A549 (cell line): ENCODE results near the gene SLC22A23. TPM values are rescaled to one million over a fixed set of nuclear protein-coding genes. Genes with fewer than 3 reads are reported as not detected.

Experiments used
- ATAC-seq, 2 experiments: fragments of 200-7000 bp in 1 of 2; fragments of >200 bp in 1 of 2; cut with Nextera tagmentation in 1 of 2; cut with Tn5 transposase in 1 of 2; 3 replicates each; pipeline versions ENCODE4 v1.8.0 to v1.9.1; 2018 to 2020; ENCODE audit warnings: mild to moderate bottlenecking in 1 of 2, moderate library complexity in 1 of 2
- CTCF ChIA-PET: fragments of 300-600 bp; sonication (Branson Sonifier 250); formaldehyde crosslinking; extraction: SDS; loops from one replicate; lab custom pipeline; 2021; ENCODE audit warnings: antibody characterized with exemption, inconsistent platforms; lab: Yijun Ruan, JAX
- POLR2A ChIA-PET: fragments of 350-600 bp; formaldehyde crosslinking; extraction: SDS; loops from one replicate; lab custom pipeline; 2021; ENCODE audit warnings: antibody characterized with exemption, inconsistent platforms; lab: Yijun Ruan, JAX
- DNase-seq, 2 experiments: peaks; one replicate each; pipeline versions ENCODE4 v3.0.0 to v3.0.0-alpha.2; 2011 to 2016; ENCODE audit warnings: low read depth in 1 of 2, low spot score in 1 of 2
- FAIRE-seq: peaks from 2 replicates; lab custom pipeline; 2011; peaks lifted over from hg19 to GRCh38; lab: Jason Lieb, UNC
- H3K27ac ChIP-seq, 2 experiments: fragments of >200 bp; sonication (Bioruptor Twin); formaldehyde crosslinking; 3 replicates each; pipeline ENCODE4 v1.5.1; 2016 to 2017
- H3K4me1 ChIP-seq: fragments of >200 bp; sonication (Bioruptor Twin); formaldehyde crosslinking; 3 replicates; pipeline ENCODE4 v1.6.1; 2016
- H3K4me2 ChIP-seq: fragments of >200 bp; sonication (Bioruptor Twin); formaldehyde crosslinking; 3 replicates; pipeline ENCODE4 v1.6.1; 2016
- H3K4me3 ChIP-seq: fragments of >200 bp; sonication (Bioruptor Twin); formaldehyde crosslinking; 3 replicates; pipeline ENCODE4 v1.5.1; 2016
- H3K9me3 ChIP-seq: fragments of >200 bp; sonication (Bioruptor Twin); formaldehyde crosslinking; 3 replicates; pipeline ENCODE4 v1.6.1; 2016
- BCL3 ChIP-seq: fragments of >200 bp; sonication (Bioruptor Twin); formaldehyde crosslinking; IDR thresholded peaks from 3 replicates; pipeline ENCODE4 v1.6.1; 2016
- BHLHE40 ChIP-seq: IDR thresholded peaks from 2 replicates; pipeline ENCODE4 v1.6.1; 2012; ENCODE audit warnings: low read depth, low read length, inconsistent platforms
- CBX2 ChIP-seq: fragments of 200-600 bp; sonication (generic); IDR thresholded peaks from 2 replicates; pipeline ENCODE4 v1.6.1; 2016; ENCODE audit warnings: low read depth, mild to moderate bottlenecking, borderline replicate concordance
- CEBPB ChIP-seq, 2 experiments: fragments of >200 bp in 1 of 2; sonication (Bioruptor Twin) in 1 of 2; formaldehyde crosslinking in 1 of 2; IDR thresholded peaks; 2 replicates each; pipeline ENCODE4 v1.6.1; 2012 to 2016
- ELK1 ChIP-seq: fragments of 150-350 bp; IDR thresholded peaks from 2 replicates; pipeline ENCODE4 v1.6.1; 2014; ENCODE audit warnings: low read depth, mild to moderate bottlenecking, low read length
- ESRRA ChIP-seq: fragments of 150-350 bp; IDR thresholded peaks from 2 replicates; pipeline ENCODE4 v1.6.1; 2014; ENCODE audit warnings: mild to moderate bottlenecking, low read length, borderline replicate concordance
- GATA3 ChIP-seq: IDR thresholded peaks from 2 replicates; pipeline ENCODE4 v1.6.1; 2012; ENCODE audit warnings: borderline replicate concordance
- HDAC2 ChIP-seq: fragments of 200-600 bp; sonication (generic); IDR thresholded peaks from 2 replicates; pipeline ENCODE4 v1.6.1; 2016
- HEYL ChIP-seq: fragments of 250-450 bp; sonication (Bioruptor Pico); IDR thresholded peaks from 2 replicates; pipeline ENCODE4 v1.8.0; 2021; ENCODE audit warnings: mild to moderate bottlenecking, moderate library complexity
- HOXA7 ChIP-seq: fragments of 250-450 bp; sonication (Bioruptor Pico); IDR thresholded peaks from 2 replicates; pipeline ENCODE4 v1.5.0; 2020; ENCODE audit warnings: mild to moderate bottlenecking, moderate library complexity
- HOXB13 ChIP-seq: fragments of 250-450 bp; sonication (Bioruptor Pico); IDR thresholded peaks from 2 replicates; pipeline ENCODE4 v1.5.0; 2020; ENCODE audit warnings: low read depth, mild to moderate bottlenecking, moderate library complexity
- HOXB5 ChIP-seq: fragments of 250-450 bp; sonication (Bioruptor Pico); IDR thresholded peaks from 2 replicates; pipeline ENCODE4 v1.5.0; 2020; ENCODE audit warnings: mild to moderate bottlenecking, moderate library complexity
- JUN ChIP-seq, 2 experiments: fragments of >200 bp; sonication (Bioruptor Twin); formaldehyde crosslinking; IDR thresholded peaks; 2 replicates in 1 of 2; 3 replicates in 1 of 2; pipeline ENCODE4 v1.6.1; 2016 to 2017
- JUNB ChIP-seq: fragments of >200 bp; sonication (Bioruptor Twin); formaldehyde crosslinking; IDR thresholded peaks from 2 replicates; pipeline ENCODE4 v1.6.1; 2016
- KDM1A ChIP-seq: fragments of 200-600 bp; sonication (generic); IDR thresholded peaks from 2 replicates; pipeline ENCODE4 v1.6.1; 2016; ENCODE audit warnings: low read depth, mild to moderate bottlenecking
- KDM5A ChIP-seq: fragments of 200-600 bp; sonication (generic); IDR thresholded peaks from 2 replicates; pipeline ENCODE4 v1.6.1; 2016; ENCODE audit warnings: antibody characterized with exemption, mild to moderate bottlenecking
- NPAS2 ChIP-seq: fragments of 250-450 bp; sonication (Bioruptor Pico); IDR thresholded peaks from 2 replicates; pipeline ENCODE4 v1.8.0; 2022; ENCODE audit warnings: mild to moderate bottlenecking, moderate library complexity, borderline replicate concordance
- NR3C1 ChIP-seq: fragments of >200 bp; sonication (Bioruptor Twin); formaldehyde crosslinking; IDR thresholded peaks from 3 replicates; pipeline ENCODE4 v1.6.1; 2017
- PBX3 ChIP-seq: IDR thresholded peaks from 2 replicates; pipeline ENCODE4 v1.6.1; 2012
- PHF8 ChIP-seq: fragments of 200-600 bp; sonication (generic); IDR thresholded peaks from 2 replicates; pipeline ENCODE4 v1.6.1; 2016; ENCODE audit warnings: low read depth, mild to moderate bottlenecking, antibody characterized with exemption, moderate library complexity, borderline replicate concordance
- RAD21 ChIP-seq, 2 experiments: fragments of >200 bp in 1 of 2; sonication (Bioruptor Twin) in 1 of 2; formaldehyde crosslinking in 1 of 2; IDR thresholded peaks in 1 of 2; conservative IDR thresholded peaks in 1 of 2; 2 replicates in 1 of 2; 3 replicates in 1 of 2; pipeline ENCODE4 v1.6.1; 2012 to 2018; ENCODE audit warnings: inconsistent platforms in 1 of 2
- SREBF2 ChIP-seq: fragments of 450-650 bp; IDR thresholded peaks from 2 replicates; pipeline ENCODE4 v1.6.1; 2014; ENCODE audit warnings: mild to moderate bottlenecking, moderate library complexity
- ZSCAN20 ChIP-seq: fragments of 250-450 bp; sonication (Bioruptor Pico); IDR thresholded peaks from 2 replicates; pipeline ENCODE4 v1.8.0; 2022; ENCODE audit warnings: mild to moderate bottlenecking, moderate library complexity
- WGBS: methylation state at CpG from one replicate; pipeline ENCODE4 v1.1.6; 2017; ENCODE audit errors: missing lambda C conversion rate; 5-methylcytosine and 5-hydroxymethylcytosine counted together
- polyA plus RNA-seq, 4 experiments: library from polyadenylated mRNA; depleted of rRNA in 3 of 4; stranded (reverse); fragments of >200 nt; fragmentation: RNase III in 1 of 4; extraction: RNeasy Plus Mini Kit Qiagen cat#74134 plus additional on column Dnase treatment in 1 of 4; gene quantifications; 2 replicates in 3 of 4; 3 replicates in 1 of 4; pipeline ENCODE4 v1.2.3, GENCODE V29; 2011 to 2017
- TF ChIP-seq, protein P1 (sequence below): fragments of 450-650 bp; IDR thresholded peaks from 2 replicates; pipeline ENCODE4 v1.6.1; 2014; ENCODE audit warnings: antibody characterized with exemption
- TF ChIP-seq, protein P2 (sequence below): IDR thresholded peaks from 2 replicates; pipeline ENCODE4 v1.6.1; 2012
- TF ChIP-seq, protein P3 (sequence below): fragments of >200 bp; sonication (Bioruptor Twin); formaldehyde crosslinking; IDR thresholded peaks from 3 replicates; pipeline ENCODE4 v1.5.1; 2016
- TF ChIP-seq, protein P4 (sequence below): fragments of >200 bp; sonication (Bioruptor Twin); formaldehyde crosslinking; IDR thresholded peaks from 2 replicates; pipeline ENCODE4 v1.6.1; 2016

SLC22A23 gene
- polyA plus RNA-seq, 2 of the 4 experiments (the other 2 are of a cell fraction) = 4.4 to 6.2 TPM

DNA sequence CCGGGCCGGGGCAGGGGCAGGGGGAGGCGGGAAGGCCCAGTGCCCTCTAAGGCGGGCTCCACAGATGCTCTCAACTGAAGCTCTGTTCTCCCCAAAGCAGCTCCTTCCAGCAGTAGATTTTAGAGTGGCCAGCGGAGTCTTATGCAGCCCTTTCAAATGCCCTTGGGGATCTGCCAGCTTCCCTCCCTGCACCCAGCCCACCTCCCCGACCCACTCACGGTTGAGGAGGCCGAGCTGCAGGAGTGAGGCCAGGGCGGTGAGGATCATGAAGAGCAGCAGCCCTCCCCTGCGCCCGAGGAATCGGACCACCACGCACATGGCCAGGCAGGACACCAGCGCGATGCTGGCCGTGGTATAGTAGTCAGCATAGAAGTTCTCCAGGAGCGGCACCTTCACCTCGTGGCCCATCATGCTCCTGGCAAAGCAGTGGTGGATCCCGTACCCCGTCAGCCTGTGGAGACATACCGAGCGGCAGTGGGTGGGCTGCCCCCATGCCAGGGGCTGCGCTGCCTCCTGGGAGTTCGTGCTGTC lies 170.1 kb downstream of the SLC22A23 start:
- no peak overlapping the region for H3K27ac ChIP-seq
- H3K4me1 ChIP-seq = peaks cover 10% of the 10 kb centered on the region
- DNase-seq (no peak), ATAC-seq (no peak)
- TF ChIP-seq KDM1A (no peak), KDM5A (no peak), HEYL (no peak), NPAS2 (CRISPR knock-in tag) (no peak), BHLHE40 (no peak), GATA3 (no peak), JUNB (no peak), BCL3 (no peak), CBX2 (no peak), PBX3 (no peak), JUN (IDR thresholded peaks at IDR 0.05) (no peak), ESRRA (no peak), HOXB13 (CRISPR knock-in tag) (no peak), ZSCAN20 (CRISPR knock-in tag) (no peak), SREBF2 (no peak)
- TF ChIP-seq, protein P1, sequence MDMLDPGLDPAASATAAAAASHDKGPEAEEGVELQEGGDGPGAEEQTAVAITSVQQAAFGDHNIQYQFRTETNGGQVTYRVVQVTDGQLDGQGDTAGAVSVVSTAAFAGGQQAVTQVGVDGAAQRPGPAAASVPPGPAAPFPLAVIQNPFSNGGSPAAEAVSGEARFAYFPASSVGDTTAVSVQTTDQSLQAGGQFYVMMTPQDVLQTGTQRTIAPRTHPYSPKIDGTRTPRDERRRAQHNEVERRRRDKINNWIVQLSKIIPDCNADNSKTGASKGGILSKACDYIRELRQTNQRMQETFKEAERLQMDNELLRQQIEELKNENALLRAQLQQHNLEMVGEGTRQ = no peak
- TF ChIP-seq, protein P2, sequence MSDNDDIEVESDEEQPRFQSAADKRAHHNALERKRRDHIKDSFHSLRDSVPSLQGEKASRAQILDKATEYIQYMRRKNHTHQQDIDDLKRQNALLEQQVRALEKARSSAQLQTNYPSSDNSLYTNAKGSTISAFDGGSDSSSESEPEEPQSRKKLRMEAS = no peak
- TF ChIP-seq, protein P3, sequence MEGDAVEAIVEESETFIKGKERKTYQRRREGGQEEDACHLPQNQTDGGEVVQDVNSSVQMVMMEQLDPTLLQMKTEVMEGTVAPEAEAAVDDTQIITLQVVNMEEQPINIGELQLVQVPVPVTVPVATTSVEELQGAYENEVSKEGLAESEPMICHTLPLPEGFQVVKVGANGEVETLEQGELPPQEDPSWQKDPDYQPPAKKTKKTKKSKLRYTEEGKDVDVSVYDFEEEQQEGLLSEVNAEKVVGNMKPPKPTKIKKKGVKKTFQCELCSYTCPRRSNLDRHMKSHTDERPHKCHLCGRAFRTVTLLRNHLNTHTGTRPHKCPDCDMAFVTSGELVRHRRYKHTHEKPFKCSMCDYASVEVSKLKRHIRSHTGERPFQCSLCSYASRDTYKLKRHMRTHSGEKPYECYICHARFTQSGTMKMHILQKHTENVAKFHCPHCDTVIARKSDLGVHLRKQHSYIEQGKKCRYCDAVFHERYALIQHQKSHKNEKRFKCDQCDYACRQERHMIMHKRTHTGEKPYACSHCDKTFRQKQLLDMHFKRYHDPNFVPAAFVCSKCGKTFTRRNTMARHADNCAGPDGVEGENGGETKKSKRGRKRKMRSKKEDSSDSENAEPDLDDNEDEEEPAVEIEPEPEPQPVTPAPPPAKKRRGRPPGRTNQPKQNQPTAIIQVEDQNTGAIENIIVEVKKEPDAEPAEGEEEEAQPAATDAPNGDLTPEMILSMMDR = no peak
- TF ChIP-seq, all 56 proteins: peak for 0
- Histone ChIP-seq H3K4me3 (no peak overlapping the region), H3K9me3 (no peaks in the 10 kb centered on the region), H3K4me2 (no peak overlapping the region)
- FAIRE-seq = no peak
- ChIA-PET CTCF (interaction anchor here (0.6 to 17.5 kb wide), 3 partner anchors 62 to 446 kb away, joined by 3 to 186 read pairs (median 17); no protein-coding TSS in a partner anchor), POLR2A (no interaction called here)
- WGBS = 95% methylated on average over 13 of the region's 24 CpGs

- FAIRE-seq (no peak), ATAC-seq (no peak), DNase-seq (no peak)
- Histone ChIP-seq H3K4me2 (no peak overlapping the region), H3K27ac (no peak overlapping the region), H3K4me1 (peaks cover 15% of the 10 kb centered on the region), H3K4me3 (no peak overlapping the region), H3K9me3 (no peaks in the 10 kb centered on the region)
- POLR2A ChIA-PET = interaction anchor here (0.6 kb wide), 1 partner anchor 724 kb away, joined by 3 read pairs; no protein-coding TSS in a partner anchor
- CTCF ChIA-PET = interaction anchor here (17.5 kb wide), 1 partner anchor 445 kb away, joined by 186 read pairs; no protein-coding TSS in a partner anchor
- no peak for TF ChIP-seq RAD21 (conservative IDR thresholded peaks at IDR 0.05 in 1 of 2, IDR thresholded peaks at IDR 0.05 in 1 of 2)
- no peak for TF ChIP-seq ELK1
- TF ChIP-seq, protein P4, sequence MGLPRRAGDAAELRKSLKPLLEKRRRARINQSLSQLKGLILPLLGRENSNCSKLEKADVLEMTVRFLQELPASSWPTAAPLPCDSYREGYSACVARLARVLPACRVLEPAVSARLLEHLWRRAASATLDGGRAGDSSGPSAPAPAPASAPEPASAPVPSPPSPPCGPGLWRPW = no peak
- TF ChIP-seq, protein P2 = no peak
- TF ChIP-seq HOXB5 (CRISPR knock-in tag) = no peak
- no peak for TF ChIP-seq CEBPB (IDR thresholded peaks at IDR 0.05)
- TF ChIP-seq HDAC2 = no peak
- TF ChIP-seq BHLHE40 = no peak
- TF ChIP-seq SREBF2 = no peak
- no peak for TF ChIP-seq NR3C1
- TF ChIP-seq PHF8 = no peak
- no peak for TF ChIP-seq HOXA7
- TF ChIP-seq, protein P3 = no peak
- WGBS = 96% methylated on average over 11 of the region's 14 CpGs
Observed at GRCh38 chr6:3285732-3286131, 171.1 kb downstream of the SLC22A23 start.
